HL-60/S4 (cell line): ENCODE data around the gene ACACB.

Experiments
- in situ Hi-C: fragments of 300-500 bp; cut with MboI; formaldehyde crosslinking; loops from 2 replicates; pipeline ENCODE4 v1.14.3; 2022; ENCODE audit warnings: low sequenced_read_pairs

The ACACB gene

GRCh38 chr12:109102491-109102890 is 13.9 kb upstream of the ACACB start:
- in situ Hi-C loops: loop anchor here (25.0 kb wide), 1 partner anchor 285 kb away; no protein-coding TSS in a partner anchor

GRCh38 chr12:109105176-109105575 is 11.2 kb upstream of the ACACB start:
- in situ Hi-C loops: loop anchor here (25.0 kb wide), 1 partner anchor 282 kb away; no protein-coding TSS in a partner anchor

- in situ Hi-C loops: loop anchor here (25.0 kb wide), 1 partner anchor 277 kb away; no protein-coding TSS in a partner anchor
Measured at GRCh38 chr12:109109746-109110350, 6.5 kb upstream of the ACACB start.

GRCh38 chr12:109110988-109111495 is 5.3 kb upstream of the ACACB start:
- in situ Hi-C loops: loop anchor here (25.0 kb wide), 1 partner anchor 276 kb away; no protein-coding TSS in a partner anchor

- in situ Hi-C loops: loop anchor here (25.0 kb wide), 1 partner anchor 274 kb away; no protein-coding TSS in a partner anchor
Measured at GRCh38 chr12:109112720-109113465, 3.5 kb upstream of the ACACB start.

GRCh38 chr12:109113661-109114321 is 2.6 kb upstream of the ACACB start:
- in situ Hi-C loops: loop anchor here (25.0 kb wide), 1 partner anchor 274 kb away; no protein-coding TSS in a partner anchor

GRCh38 chr12:109114644-109115043 is 1.7 kb upstream of the ACACB start:
- in situ Hi-C loops: loop anchor here (25.0 kb wide), 1 partner anchor 273 kb away; no protein-coding TSS in a partner anchor

- in situ Hi-C loops: loop anchor here (25.0 kb wide), 1 partner anchor 272 kb away; no protein-coding TSS in a partner anchor
Measured at GRCh38 chr12:109115404-109115757, 1.0 kb upstream of the ACACB start.

GRCh38 chr12:109116611-109116949 is 193 bp downstream of the ACACB start:
- in situ Hi-C loops: loop anchor here (25.0 kb wide), 1 partner anchor 271 kb away; no protein-coding TSS in a partner anchor

- in situ Hi-C loops: loop anchor here (25.0 kb wide), 1 partner anchor 267 kb away; no protein-coding TSS in a partner anchor
Measured at GRCh38 chr12:109120095-109120494, 3.7 kb downstream of the ACACB start.

- in situ Hi-C loops: loop anchor here (25.0 kb wide), 1 partner anchor 267 kb away; no protein-coding TSS in a partner anchor
Measured at GRCh38 chr12:109120557-109120956, 4.2 kb downstream of the ACACB start.

GRCh38 chr12:109121346-109121880 is 5.0 kb downstream of the ACACB start:
- in situ Hi-C loops: loop anchor here (25.0 kb wide), 1 partner anchor 266 kb away; no protein-coding TSS in a partner anchor

- in situ Hi-C loops: loop anchor here (25.0 kb wide), 1 partner anchor 262 kb away; no protein-coding TSS in a partner anchor
Measured at GRCh38 chr12:109124878-109125648, 8.7 kb downstream of the ACACB start.

- in situ Hi-C loops: no loop called here
Measured at GRCh38 chr12:109125791-109126190, 9.4 kb downstream of the ACACB start.

GRCh38 chr12:109126784-109127183 is 10.4 kb downstream of the ACACB start:
- in situ Hi-C loops: no loop called here

- in situ Hi-C loops: no loop called here
Measured at GRCh38 chr12:109127533-109128242, 11.3 kb downstream of the ACACB start.

- in situ Hi-C loops: no loop called here
Measured at GRCh38 chr12:109130297-109131153, 14.1 kb downstream of the ACACB start.
